ENCODE results near the gene TEX19. TPM values are rescaled to one million over a fixed set of nuclear protein-coding genes. Genes with fewer than 3 reads are reported as not detected.
"Not testable (repeated sequence)": the region's sequence is repeated elsewhere in the genome, so short reads cannot be mapped to it uniquely, and the experiment has no call there.

Gene TEX19
- total RNA-seq, 1 experiment from 2014 or later = 1.1 TPM

- no peak for DNase-seq (ENCODE audit: low spot score)
Observed at GRCh38 chr17:82334204-82334621, 24.8 kb upstream of the TEX19 start.

- DNase-seq (ENCODE audit: low spot score) = no peak
Observed at GRCh38 chr17:82334622-82335394, 24.2 kb upstream of the TEX19 start.

- DNase-seq (ENCODE audit: low spot score) = peak; percentile 75
Observed at GRCh38 chr17:82338858-82339633, 20.0 kb upstream of the TEX19 start.

DNA sequence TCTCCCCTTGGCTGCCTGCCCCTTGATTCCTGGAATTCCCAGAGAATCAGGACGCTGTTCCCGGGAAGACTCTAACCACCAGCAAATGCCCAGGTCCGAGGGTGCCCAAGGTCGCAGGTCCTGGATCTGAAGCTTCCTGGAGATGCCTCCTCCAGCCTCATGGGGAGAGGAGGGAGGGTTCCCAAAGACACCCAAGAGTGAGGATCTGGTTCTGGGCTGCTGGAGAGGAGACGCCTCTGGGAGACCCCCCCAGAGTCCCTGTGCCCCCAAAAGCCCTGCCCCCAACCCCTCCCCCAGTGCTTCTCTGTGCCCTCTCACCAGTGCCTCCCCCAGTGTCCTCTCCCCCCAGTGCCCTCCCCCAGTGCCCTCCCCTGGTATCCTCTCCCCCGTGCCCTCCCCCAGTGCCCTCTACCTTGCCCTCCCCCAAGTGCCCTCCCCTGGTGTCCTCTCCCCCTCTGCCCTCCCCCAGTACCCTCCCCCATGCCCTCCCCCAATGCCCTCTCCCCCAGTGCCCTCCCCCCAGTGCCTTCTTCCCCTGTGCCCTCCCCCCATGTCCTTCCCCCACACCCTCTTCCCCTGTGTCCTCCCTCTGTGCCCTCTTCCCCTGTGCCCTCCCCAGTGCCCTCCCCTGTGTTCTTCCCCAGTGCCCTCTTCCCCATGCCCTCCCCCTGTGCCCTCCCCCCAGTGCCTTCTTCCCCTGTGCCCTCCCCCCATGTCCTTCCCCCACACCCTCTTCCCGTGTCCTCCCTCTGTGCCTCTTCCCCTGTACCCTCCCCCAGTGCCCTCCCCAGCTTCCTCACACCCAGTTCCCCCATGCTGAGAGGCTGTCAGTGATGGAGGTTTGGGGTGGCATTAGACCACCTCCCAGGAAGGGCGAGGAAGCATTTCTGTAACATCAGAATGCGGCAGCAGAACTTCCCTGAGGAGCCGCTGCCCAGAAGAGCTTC lies 19.1 kb upstream of the TEX19 start:
- DNase-seq (ENCODE audit: low spot score) = no peak

GRCh38 chr17:82342361-82343079 lies 16.5 kb upstream of the TEX19 start:
- DNase-seq (ENCODE audit: low spot score) = peak; percentile 43

GRCh38 chr17:82343560-82343959 lies 15.5 kb upstream of the TEX19 start:
- no peak for DNase-seq (ENCODE audit: low spot score)

DNA sequence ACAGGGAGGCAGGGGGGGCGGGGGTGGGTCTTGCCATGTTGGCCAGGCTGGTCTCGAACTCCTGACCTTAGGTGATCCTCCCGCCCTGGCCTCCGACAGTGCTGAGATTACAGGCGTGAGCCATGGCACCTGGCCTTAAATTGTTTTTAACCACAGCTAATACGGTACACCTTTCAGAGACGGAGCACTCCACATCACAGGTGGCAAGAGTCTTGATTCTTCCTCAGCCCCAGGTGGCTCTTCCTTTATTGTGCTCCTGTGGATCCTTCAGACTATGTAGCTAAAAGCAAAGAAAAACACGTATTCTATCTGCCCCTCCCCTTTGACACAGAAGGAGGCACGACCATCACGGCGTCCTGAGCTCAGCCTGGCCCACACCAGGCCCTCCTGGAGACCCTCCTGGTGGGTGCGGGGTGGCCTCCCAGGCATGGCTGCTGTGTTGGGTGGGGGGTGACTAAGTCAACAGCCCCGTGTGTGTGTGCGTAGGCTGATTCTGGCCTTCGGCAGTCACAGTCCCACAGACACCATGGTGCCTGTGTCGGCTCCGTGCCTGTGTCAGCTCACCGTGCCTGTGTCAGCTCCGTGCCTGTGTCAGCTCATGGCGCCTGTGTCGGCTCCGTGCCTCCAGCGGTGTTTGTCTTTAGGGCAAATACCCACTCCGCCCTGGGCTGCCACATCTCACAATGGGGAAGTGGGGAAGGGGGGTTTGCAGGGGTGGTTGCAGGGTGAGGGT lies 14.7 kb upstream of the TEX19 start:
- no peak for DNase-seq (ENCODE audit: low spot score)

- DNase-seq (ENCODE audit: low spot score) = no peak
Observed at GRCh38 chr17:82345151-82345976, 13.7 kb upstream of the TEX19 start.

DNA sequence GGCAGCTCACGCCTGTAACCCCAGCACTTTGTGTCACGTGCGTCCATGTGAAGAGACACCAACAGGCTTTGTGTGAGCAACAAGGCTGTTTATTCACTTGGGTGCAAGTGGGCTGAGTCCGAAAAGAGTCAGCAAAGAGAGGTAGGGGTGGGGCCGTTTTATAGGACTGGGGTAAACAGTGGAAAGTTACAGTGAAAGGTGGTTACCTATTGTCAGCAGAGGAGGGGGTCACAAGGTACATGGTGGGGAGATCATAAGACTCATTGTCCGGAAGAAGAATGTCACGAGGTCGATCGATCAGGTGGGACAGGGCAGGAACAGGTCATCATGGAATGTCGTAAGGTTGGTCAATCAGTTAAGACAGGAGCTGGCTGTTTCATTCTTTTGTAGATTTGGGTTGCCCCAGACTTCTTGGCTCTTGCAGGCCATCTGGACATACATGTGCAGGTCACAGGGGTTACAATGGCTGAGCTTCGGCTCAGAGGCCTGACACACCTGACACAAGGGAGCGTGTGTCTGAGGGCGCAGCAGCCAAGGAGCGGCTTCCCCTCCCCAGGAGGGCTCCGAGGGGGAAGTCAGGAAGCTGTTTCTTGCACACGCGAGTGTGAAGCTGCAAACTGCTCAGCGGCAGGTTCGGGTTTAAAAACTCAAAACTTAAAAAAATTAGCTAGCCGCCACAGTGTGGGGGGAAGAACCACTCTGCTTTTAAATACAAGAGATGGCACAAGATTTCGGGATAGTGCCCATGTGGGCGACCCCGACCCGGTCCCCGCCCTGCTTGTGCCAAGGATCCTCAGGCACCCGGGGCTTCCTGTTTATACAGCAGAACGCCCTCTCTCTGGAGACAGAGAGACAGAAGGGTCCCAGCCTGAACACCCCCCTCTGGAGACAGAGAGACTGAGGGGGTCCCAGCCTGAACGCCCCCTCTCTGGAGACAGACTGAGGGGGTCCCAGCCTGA lies 12.4 kb upstream of the TEX19 start:
- peak; percentile 55 for DNase-seq (ENCODE audit: low spot score)

GRCh38 chr17:82347994-82348393 lies 11.1 kb upstream of the TEX19 start:
- DNase-seq (ENCODE audit: low spot score) = not testable (repeated sequence)

DNA sequence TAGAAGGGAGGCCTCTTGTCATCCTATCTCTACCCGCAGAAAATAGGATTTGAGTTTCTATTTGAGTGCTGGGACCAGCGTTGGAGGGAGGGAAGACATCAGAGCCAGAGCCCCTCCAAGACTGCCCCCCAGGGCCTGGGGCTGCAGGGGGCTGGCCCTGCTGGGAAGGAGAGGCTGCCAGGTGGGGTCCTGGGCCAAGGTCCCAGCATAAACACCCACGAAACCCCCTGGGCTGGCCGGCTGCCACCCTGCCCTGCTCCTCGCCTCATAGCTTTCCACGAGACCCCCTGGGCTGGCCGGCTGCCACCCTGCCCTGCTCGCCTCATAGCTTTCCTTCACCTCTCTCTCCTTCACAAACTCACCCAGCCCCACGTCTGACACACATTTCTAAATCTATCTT lies 10.6 kb upstream of the TEX19 start:
- no peak for DNase-seq (ENCODE audit: low spot score)

GRCh38 chr17:82348866-82349265 lies 10.2 kb upstream of the TEX19 start:
- no peak for DNase-seq (ENCODE audit: low spot score)

- DNase-seq (ENCODE audit: low spot score) = no peak
Observed at GRCh38 chr17:82349287-82349701, 9.8 kb upstream of the TEX19 start.

GRCh38 chr17:82350182-82351030 lies 8.6 kb upstream of the TEX19 start:
- DNase-seq (ENCODE audit: low spot score) = no peak

- DNase-seq (ENCODE audit: low spot score) = no peak
Observed at GRCh38 chr17:82351254-82351712, 7.8 kb upstream of the TEX19 start.

DNA sequence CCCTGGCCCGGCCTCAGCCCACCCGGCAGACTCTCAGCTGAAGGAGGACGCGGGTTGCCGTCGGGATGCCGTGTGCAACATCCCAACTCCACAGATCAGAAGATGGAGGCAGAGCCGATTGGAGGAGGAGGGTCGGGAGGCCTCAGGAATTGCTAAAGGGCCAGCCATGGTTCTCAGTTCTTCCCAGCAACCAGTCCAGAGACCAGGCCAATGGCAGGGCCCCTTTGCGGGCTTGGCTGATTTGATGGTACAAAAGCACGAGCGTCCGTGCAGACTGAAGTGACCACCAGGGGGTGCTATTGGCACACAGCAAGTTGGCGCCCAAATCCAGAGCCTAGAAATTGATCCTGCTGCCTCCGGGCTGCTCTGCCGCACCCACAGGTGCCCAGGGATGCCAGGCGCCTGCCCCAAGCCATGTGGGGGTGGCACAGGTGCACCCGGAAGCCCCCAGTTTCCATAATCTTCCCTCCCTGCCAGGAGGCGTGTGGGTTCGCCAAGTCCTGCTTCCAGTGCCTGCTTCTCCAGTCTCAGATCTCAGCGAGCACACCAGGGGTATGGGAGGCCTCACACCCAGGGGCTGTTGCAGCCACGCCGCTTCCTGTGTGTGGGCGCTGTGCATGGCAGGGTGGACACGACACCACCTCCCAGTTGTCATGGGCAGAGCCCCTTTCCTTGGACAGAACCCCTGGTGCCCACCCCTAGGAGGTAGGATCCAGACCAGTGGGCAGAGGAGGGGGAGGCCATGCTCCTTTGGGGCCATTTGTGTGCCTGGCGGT lies 7.1 kb upstream of the TEX19 start:
- peak; percentile 91 for DNase-seq (ENCODE audit: low spot score)

All from HT-29 (cell line).